GM21528 (cell line): ENCODE data around the gene CFAP69.

Experiments used
- ATAC-seq: cut with Tn5 transposase; IDR thresholded peaks from one replicate; pipeline ENCODE4 v1.9.1; 2021; ENCODE audit warnings: mild to moderate bottlenecking, moderate library complexity; ENCODE audit not compliant: unreplicated experiment, low FRiP score

The CFAP69 gene

DNA sequence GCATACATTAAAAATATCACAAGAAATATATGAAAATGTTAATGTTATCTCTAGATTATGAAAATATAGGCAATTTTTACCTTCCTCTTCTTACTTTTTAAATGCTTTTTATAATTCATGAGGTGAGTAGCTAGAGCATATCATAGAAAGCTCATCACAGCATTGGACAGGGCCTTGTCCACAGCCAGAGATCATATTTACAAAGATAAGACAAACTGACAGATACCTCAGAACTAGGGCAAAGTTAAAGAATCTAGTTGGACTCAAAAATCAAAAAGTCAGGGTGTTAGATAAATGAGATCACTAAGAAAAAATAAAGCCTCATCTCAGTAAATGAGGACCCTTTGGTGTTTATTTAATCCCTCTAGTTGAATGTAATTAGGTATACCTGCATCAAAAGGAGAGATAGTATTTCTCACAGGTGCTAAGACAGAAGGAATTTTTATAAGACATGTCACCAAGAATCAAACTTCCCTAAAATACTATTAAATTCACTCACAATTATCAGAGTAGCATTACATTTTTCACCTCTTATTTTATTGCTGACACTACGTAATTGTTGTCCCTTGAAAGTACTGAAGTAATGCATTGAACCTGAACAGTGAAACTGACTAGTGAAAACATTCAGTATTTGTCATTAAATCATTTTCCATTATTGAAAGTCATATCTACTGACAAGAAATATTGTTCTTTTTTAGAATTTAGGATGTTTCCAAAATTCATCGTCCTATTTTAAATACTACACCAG is 25.6 kb downstream of the CFAP69 start:
- ATAC-seq = no peak

DNA sequence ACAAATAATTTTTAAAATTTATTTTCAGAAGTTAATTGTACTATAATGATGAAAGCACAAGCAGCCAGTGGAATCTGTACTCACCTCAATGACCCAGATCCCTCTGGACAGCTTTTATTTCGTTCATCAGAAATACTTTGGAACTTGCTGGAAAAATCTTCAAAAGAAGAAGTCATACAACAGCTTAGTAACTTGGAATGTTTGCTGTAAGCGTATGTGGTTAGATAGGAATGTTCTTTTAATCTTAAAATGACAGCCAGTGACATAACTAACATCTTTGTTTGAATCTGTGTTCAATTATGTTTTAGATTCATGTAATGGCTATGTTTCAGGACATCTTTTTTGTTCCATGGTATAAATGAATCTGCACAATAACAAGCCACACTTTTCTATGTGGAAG is 26.8 kb downstream of the CFAP69 start:
- no peak for ATAC-seq

DNA sequence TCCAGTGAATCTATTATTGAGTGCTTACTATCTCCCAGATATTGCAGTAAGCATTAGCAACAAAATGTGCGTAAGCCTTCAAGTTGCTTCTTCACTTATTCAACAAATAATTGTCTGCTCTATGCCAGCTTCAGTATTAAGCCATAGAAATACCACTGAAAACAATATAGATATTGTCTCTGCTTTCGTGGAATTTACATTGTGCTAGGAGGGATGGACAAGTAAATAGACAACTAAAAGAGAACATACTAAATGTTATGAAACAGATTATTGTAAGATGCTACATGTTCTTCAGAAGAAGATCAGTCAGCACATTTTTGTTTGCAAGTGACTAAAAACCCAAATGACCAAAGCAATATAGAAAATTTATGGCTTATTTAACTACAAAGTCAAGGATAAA is 27.3 kb downstream of the CFAP69 start:
- no peak for ATAC-seq

DNA sequence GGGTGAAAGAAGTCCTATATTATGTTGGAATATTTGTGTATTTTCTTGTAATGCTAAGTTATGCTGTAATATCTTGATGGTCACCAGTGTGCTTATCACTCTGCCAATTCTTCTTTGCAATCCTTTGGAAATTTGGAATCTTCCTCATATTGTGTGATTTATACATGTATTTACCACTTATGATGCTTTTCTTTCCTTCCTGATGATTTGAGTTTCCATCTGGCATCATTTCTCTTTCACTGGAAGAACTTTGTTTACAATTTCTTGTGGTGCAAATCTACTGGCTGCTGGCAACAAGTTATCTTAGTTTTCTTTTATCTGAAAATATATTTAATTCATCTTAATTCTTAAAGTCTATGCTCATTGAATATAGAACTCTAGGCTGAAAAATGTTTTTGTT is 29.2 kb downstream of the CFAP69 start:
- ATAC-seq = no peak

DNA sequence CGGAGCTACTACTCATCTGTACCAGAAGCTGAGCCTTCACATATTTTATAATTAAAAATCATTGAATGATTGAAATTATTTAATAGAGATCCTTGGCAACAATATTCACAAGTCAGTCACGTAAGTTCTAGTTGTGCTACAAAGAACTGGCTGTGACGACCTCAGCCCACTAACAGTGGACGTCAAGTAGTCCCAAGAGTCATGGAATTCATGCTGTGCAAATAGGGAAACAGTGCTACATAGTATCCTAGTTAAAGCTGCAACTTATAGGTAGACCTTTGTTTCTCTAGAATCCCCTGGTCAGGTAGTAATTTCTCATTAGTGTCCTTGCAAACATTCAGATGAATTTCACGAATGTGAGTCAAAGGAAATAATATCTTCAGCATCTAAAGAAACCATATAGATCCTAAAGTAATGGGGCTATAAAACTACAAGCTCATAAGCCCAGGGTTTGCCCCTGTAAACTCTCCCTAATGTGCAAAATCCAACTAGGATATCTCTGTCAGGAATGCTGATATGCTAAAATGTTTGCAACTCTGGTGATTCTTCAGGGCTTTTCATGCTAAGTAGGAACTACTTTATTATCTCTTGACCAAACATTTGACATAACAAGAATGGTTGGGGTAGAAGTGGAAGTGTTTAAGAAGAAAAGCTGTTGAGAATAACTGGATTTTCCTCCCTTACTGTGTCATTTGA is 31.2 kb downstream of the CFAP69 start:
- ATAC-seq = no peak

DNA sequence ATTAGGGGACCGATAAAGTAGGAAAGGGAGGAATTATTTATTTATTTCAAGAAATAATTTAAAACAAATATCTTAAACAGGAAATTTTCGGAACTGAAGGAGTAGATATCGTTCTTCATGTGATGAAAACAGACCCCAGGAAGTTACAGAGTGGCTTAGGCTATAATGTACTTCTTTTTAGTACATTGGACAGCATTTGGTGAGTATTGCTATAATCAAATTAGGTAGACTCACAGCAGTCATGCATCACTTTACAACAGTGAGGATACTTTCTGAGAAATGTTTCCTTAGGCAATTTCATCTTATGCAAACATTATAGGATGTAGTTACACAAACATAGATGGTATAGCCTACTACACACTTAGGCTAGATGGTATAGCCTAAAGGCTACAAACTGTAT is 43.2 kb downstream of the CFAP69 start:
- no peak for ATAC-seq

DNA sequence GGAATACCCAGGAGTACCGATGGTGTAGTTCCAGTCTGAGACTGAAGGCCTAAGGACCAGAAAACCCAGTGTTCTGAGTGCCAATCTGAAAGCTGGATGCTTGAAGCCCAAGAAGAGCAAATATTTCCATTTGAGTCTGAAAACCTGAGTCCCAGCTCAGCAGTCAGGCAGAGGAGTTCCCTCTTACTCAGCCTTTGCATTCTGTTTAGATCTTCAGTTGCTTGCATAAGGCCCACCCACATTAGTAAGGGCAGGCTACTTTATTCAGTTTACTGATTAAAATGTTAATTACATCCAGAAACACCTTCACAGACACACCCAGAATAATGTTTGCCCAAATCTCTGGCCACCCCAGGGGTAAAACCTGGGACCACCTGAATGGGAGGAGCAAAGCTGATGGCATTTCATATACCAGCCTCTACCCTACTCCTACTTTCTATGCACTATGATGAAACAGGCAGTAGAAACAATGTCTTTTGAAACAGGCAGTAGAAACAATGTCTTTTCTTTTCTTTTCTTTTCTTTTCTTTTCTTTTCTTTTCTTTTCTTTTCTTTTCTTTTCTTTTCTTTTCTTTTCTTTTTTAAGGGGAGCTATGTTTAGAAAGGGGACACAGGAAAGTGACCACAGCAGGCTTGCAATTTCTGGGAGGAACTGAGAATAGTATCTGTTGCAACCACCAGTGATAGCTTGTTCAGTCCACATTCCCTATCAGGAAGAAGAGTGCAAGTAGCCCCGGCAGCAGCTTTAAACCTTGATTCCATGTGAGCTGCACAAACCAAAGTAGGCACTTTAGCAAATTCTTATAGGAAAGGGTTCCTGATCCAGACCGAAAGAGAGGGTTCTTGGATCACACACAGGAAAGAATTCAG is 45.5 kb downstream of the CFAP69 start:
- ATAC-seq = no peak

DNA sequence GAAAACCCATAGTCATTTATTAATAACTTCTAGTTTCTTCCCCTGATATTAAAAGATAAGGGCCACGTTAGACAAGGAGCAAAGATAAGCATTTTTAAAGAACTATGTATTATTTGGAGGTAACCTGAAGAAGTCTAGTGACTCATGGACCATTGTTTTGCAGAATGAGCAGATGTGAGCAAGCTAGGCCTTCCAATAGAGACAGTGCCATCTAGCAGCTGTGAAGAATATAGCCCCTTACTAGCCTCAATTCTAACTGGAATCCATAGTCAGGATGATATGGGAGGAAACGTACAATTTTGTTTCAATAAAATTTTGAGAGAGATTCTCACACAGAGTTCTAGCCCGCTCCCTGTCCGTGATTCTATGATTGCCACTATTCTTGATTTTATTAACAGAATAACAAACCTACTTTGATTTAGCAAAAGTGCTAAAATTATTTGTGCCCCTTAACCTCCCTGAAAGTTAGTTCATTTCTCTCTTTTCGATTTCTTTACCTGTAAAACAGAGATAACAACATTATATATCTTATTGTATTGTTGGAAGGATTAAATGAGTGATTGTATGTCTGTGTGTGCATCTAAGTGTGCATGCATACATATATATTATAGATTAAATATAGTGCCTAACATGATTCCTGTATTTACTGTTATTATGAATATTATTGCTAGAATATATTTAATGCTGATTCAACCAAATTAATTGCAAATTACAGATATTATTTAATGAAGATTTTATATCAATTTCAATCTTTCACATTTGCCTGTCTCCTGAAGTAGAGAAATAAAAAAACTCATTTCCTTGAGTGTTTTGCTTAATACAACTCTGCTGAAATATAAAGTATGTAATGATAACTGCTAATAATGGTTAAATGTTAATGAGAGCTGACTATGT is 53.4 kb downstream of the CFAP69 start:
- ATAC-seq = peak; percentile 80

DNA sequence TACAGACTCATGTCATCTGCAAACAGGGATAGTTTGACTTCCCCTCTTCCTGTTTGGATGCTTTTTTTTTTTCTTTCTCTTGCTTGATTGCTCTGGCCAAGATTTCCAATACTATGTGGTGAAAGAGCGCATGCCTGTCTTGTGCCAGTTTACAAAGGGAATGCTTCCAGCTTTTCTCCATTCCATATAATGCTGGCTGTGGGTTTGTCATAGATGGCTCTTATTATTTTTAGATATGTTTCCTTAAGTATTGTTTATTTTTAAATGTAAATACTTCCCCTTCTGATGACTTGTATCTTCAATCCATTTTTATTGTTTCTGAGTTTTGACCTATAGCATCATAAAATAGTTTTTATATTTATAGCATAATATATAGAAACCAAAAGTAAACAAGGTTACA is 58.3 kb downstream of the CFAP69 start:
- ATAC-seq = no peak

DNA sequence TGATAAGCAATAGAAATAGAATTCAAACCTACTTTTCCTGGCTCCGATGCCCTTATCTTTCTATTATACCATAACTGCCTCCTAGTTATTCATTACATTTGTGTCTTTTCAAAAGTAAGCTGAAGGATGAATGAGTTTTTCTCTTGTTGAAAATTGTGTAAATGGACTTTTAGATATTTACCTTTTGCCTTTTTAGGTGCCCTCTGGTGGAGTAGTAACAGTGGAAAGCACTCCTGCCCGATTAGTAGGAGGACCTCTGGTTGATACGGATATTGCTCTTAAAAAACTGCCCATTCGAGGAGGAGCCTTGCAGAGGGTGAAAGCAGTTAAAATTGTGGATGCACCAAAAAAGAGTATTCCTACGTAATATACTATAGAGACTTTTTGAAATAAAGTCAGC is 64.9 kb downstream of the CFAP69 start:
- ATAC-seq = no peak

DNA sequence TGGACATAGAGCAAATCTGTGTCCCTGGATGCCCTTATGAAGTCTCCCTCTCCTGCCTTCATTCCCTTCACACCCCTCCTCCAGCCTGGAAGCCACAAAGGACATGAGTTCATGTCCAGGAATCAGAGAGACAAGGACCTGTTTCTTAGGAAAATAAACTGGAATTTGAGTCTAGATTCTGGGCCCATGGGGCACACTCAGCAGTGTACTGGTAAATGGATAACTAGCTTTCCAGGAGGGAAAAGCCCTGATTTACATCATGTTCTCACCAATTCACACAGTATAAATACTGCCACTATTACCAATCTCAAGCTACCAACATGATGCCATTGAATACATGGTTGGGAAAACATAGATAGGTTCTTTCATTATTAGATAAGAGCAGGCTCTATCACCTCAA is 66.2 kb downstream of the CFAP69 start:
- ATAC-seq = no peak

DNA sequence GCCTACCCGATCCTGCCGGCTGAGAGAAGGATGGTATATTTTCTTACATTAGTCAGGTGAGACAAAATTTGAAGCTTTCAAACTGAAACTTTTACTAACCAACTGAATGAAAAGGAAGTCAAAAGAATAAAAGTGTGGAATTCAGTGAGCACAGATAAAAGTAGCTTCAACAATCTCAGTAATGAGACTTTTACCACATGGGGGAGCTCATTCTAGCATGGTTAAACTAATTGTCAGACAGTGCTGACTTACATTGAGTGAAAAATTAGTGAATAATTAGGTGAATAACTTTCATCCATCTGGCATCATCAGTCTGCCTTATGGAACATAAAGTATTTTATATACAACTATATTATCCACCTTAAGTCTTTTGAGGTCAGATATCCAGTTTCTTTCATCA is 67.8 kb downstream of the CFAP69 start:
- ATAC-seq = no peak

DNA sequence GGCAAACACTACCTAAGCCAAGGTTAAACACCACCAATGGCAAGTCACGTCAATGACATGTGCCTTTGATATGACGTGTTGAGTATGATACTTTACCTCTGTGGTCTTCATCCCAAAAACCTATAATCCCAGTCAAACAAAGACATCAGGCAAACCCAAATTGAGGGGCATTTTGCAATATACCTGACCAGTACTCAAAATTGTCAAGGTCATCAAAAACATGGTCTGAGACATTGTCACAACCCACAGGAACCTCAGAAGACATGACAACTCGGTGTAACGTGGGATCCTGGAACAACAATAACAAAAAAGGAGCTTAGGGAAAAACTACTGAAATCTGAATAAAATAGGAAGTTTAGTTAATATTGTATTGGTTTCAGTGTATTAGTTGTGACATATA is 68.9 kb downstream of the CFAP69 start:
- no peak for ATAC-seq

DNA sequence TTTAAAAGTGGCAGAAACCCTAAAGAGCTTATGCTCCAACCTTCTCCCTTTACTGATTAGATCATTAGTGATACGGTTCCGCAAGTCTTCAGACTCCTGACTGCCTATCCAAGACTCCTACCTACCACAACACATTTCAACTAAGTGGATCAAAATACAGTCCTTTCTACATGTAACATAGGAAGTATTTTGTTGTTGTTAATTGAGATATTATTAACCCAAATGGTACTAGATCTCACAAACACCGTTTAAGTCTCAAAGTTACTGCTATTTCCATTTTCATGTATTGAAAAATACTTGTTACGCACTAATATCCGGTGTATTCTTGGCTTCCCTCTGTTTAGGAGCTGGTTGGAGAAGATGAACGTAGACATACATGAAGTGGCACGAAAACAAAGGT is 75.0 kb downstream of the CFAP69 start:
- ATAC-seq = no peak

DNA sequence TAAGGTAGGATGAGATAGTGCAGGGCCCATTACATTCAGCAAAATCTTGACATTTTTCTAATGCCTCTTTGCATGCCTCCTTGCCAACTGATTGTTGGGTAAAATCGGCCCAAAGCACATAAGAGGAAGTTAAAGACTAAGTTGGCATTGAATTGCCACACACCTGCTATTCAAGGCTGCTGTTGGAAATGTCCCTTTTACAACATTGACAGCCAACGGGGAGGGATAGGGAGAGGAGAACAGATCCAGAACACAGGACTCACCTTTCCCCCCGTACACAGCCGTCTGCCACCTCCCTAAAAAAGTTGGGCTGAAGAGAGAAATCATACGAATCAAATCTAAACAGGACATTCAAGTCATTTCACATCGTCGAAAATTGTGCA is 75.4 kb downstream of the CFAP69 start:
- no peak for ATAC-seq

DNA sequence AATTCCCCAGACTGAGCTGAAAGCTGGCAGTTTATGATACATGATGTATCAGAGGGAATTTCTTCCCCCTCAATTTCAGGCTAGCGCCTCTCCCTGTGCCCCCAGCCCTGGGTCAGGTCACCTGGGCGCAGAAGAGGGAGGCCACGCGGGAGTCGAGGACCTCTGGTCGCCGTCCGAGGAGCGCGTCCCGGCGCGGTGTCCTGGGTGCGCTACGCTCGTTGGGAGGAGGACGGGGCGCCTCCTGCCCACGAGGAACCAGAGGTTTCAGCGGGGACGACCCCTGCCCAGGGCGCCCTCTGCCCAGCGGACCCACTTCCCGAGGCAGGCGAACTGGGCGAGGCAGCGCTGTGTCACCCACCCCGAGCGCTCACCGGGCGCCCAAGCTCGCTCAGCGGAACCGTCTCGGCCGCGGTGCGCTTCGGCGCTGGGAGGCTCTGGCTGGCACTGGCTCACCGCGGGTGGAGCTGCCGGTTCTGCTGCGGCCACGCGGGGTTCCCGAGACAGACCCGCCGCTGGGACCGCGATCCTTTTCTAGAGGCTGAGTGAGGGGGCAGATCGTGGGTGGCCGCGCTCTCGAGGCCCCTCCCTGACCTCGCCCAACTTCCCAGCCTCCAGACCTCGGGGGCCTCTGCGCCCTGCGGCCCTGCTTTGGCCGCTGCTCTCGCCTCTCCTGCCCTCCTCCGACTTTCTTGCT is 76.0 kb downstream of the CFAP69 start, which contains the start of gene FAM237B:
FAM237B (minus strand) TSS at position 504 of the 694 bp plus-strand sequence. CDS start 1,556 bp downstream, outside the sequence.
- ATAC-seq = no peak

DNA sequence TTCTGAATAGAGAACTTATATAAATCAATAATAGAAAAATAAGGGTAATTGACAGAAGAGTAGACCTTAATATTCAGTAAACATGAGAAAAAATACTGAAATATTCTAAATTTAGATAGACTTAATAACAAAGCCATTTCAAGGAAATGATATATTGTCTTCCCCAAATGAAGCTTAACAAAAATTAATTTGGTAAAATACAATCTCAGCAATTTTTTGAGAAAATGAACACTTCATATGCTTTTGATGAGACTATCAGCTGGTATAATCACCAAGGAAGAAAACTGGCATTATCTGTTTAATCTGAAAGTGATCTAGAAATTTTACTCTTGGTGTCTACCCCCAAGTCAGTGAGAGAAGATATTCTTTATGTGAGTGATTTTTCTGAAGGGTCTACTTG is 77.9 kb downstream of the CFAP69 start:
- ATAC-seq = no peak

DNA sequence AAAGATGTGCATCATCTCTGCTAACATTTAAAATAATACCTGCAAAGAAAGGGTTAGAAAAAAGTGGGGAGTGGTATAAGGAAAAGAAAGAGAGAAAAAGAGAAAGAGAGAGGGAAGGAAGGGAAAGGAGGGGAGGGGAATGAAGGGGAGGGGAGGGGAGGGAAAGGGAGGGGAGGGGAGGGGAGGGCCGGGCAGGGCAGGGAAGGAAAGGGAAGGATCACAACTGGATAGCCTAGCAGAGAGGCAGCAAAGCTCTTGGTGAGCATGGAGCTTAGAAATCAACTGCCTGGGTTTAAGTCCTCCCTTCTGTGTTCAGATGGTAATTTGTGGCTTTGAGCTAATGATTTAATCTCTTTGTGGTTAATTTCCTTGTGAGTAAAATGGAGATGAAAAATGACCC is 81.5 kb downstream of the CFAP69 start:
- no peak for ATAC-seq

DNA sequence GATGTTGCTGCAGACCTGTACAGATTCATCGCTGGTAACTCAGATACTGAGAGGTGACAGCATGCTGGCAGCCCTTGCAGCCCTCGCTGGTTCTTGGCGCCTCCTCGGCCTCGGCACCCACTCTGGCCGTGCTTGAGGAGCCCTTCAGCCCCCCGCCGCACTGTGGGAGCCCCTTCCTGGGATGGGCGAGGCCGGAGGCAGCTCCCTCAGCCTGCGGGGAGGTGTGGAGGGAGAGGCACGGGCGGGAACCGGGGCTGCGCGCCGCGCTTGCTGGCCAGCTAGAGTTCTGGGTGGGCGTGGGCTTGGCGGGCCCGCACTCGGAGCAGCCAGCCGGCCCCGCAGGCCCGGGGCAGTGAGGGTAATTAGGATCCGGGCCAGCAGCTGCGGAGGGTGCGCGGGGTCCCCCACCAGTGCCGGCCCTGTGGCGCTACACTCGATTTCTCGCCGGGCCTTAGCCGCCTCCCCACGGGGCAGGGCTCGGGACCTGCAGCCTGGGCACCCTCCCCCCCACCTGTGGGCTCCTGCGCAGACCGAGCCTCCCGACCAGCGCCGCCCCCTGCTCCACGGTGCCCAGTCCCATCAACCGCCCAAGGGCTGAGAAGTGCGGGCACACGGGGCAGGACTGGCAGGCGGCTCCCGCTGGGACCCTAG is 89.3 kb downstream of the CFAP69 start:
- no peak for ATAC-seq
